PC-9 (cell line): Measurements from ENCODE around the gene CD80. TPM values are rescaled to one million over a fixed set of nuclear protein-coding genes. Genes with fewer than 3 reads are reported as not detected.

ENCODE experiments used
- BruUV-seq: library from RNA; stranded (reverse); fragments of 400-500 nt; replicated peaks from 2 replicates; lab custom pipeline; 2021; lab: Mats Ljungman, UMichigan
- CTCF ChIA-PET: fragments of 300-600 bp; sonication (Branson Sonifier 250); formaldehyde crosslinking; loops from one replicate; lab custom pipeline; 2022; ENCODE audit warnings: antibody characterized with exemption; lab: Charles Lee
- POLR2A ChIA-PET: fragments of 300-600 bp; sonication (Branson Sonifier 250); formaldehyde crosslinking; loops from one replicate; lab custom pipeline; 2022; ENCODE audit warnings: antibody characterized with exemption; ENCODE audit not compliant: unreplicated experiment; lab: Charles Lee
- DNase-seq, 2 experiments: peaks; one replicate each; pipeline versions ENCODE4 v3.0.0 to v3.0.0-alpha.2; 2015 to 2022; ENCODE audit warnings: mixed read lengths in 1 of 2
- H2AFZ ChIP-seq: fragments of 200-600 bp; sonication (generic); 2 replicates; pipeline ENCODE4 v1.8.1; 2017; ENCODE audit warnings: antibody characterized with exemption
- H3F3A ChIP-seq: fragments of 200-600 bp; sonication (generic); 2 replicates; pipeline ENCODE4 v1.8.1; 2017; ENCODE audit warnings: antibody characterized with exemption, mild to moderate bottlenecking, low read depth; ENCODE audit not compliant: insufficient read depth
- H3K27ac ChIP-seq: fragments of 200-600 bp; sonication (generic); 2 replicates; pipeline ENCODE4 v1.6.1; 2016; ENCODE audit warnings: mixed run types
- H3K27me3 ChIP-seq: fragments of 200-600 bp; sonication (generic); 2 replicates; pipeline ENCODE4 v1.6.1; 2016; ENCODE audit warnings: low read depth, mixed run types; ENCODE audit not compliant: insufficient read depth
- H3K36me3 ChIP-seq: fragments of 200-600 bp; sonication (generic); 2 replicates; pipeline ENCODE4 v1.6.1; 2016; ENCODE audit warnings: low read depth, mixed run types
- H3K4me1 ChIP-seq: fragments of 200-600 bp; sonication (generic); replicated peaks from 2 replicates; pipeline ENCODE4 v1.6.1; 2016; ENCODE audit warnings: mixed run types; ENCODE audit not compliant: insufficient read depth
- H3K4me2 ChIP-seq: fragments of 200-600 bp; sonication (generic); 2 replicates; pipeline ENCODE4 v1.6.1; 2017; ENCODE audit warnings: mixed run types
- H3K4me3 ChIP-seq: fragments of 200-600 bp; sonication (generic); 2 replicates; pipeline ENCODE4 v1.6.1; 2016; ENCODE audit warnings: mixed run types
- H3K79me2 ChIP-seq: fragments of 200-600 bp; sonication (generic); 2 replicates; pipeline ENCODE4 v1.6.1; 2017; ENCODE audit warnings: low read depth, mixed run types
- H3K9me2 ChIP-seq: fragments of 200-600 bp; sonication (generic); 2 replicates; pipeline ENCODE4 v1.8.1; 2017; ENCODE audit warnings: mild to moderate bottlenecking; ENCODE audit not compliant: insufficient read depth
- H3K9me3 ChIP-seq: fragments of 200-600 bp; sonication (generic); 2 replicates; pipeline ENCODE4 v1.8.1; 2016; ENCODE audit warnings: low read depth; ENCODE audit not compliant: insufficient read depth
- H4K20me1 ChIP-seq: fragments of 200-600 bp; sonication (generic); 2 replicates; pipeline ENCODE4 v1.8.1; 2017; ENCODE audit not compliant: insufficient read depth
- CTCF ChIP-seq: fragments of 200-600 bp; sonication (generic); conservative IDR thresholded peaks from 2 replicates; pipeline ENCODE4 v1.6.1; 2017; ENCODE audit warnings: mixed run types, antibody characterized with exemption, mild to moderate bottlenecking, moderate library complexity
- EZH2 ChIP-seq: fragments of 200-600 bp; sonication (generic); IDR thresholded peaks from 2 replicates; pipeline ENCODE4 v1.8.0; 2017; ENCODE audit warnings: antibody characterized with exemption, low read depth
- intact Hi-C: fragments of 100-400 bp; cut with micrococcal nuclease; formaldehyde crosslinking; loops from one replicate; pipeline ENCODE4 v1.10.0; 2022; ENCODE audit not compliant: unreplicated experiment
- total RNA-seq: library from RNA; stranded (reverse); gene quantifications from 2 replicates; pipeline ENCODE4 v1.2.3, GENCODE V29; 2021

The CD80 gene
- total RNA-seq, 1 experiment from 2014 or later = not detected

GRCh38 chr3:119599558-119600174 lies 40.3 kb upstream of the CD80 start:
- no peak overlapping the region for H3K4me2 ChIP-seq
- intact Hi-C loops = no loop called here
- no peaks in the 10 kb centered on the region for H3K9me2 ChIP-seq

GRCh38 chr3:119598410-119599098 lies 39.1 kb upstream of the CD80 start:
- no peaks in the 10 kb centered on the region for H4K20me1 ChIP-seq
- no TSS peak for BruUV-seq
- no peaks in the 10 kb centered on the region for H3F3A ChIP-seq
- H3K9me2 ChIP-seq = no peaks in the 10 kb centered on the region
- H2AFZ ChIP-seq = no peak overlapping the region
- H3K9me3 ChIP-seq = no peaks in the 10 kb centered on the region
- TF ChIP-seq EZH2 = no peak
- TF ChIP-seq CTCF = no peak
- no peaks in the 10 kb centered on the region for H3K79me2 ChIP-seq
- intact Hi-C loops = no loop called here
- CTCF ChIA-PET = no interaction called here
- no peaks in the 10 kb centered on the region for H3K36me3 ChIP-seq
- H3K4me1 ChIP-seq = no peaks in the 10 kb centered on the region
- no peak overlapping the region for H3K4me3 ChIP-seq
- peaks cover under 1% of the 10 kb centered on the region; the same call in 1 of the 2 replicates for H3K27me3 ChIP-seq
- POLR2A ChIA-PET = interaction anchor here (0.6 kb wide), 1 partner anchor 19 kb away, joined by 5 read pairs; no protein-coding TSS in a partner anchor
- DNase-seq = no peak
- H3K4me2 ChIP-seq = no peak overlapping the region
- H3K27ac ChIP-seq = no peak overlapping the region

More at GRCh38 chr3:119599558-119600174, 40.3 kb upstream of the CD80 start:
- TF ChIP-seq CTCF = no peak
- no peak for TF ChIP-seq EZH2
- ChIA-PET POLR2A (no interaction called here), CTCF (no interaction called here)
- no TSS peak for BruUV-seq
- H4K20me1 ChIP-seq = no peaks in the 10 kb centered on the region
- H3K4me3 ChIP-seq = no peak overlapping the region
- no peaks in the 10 kb centered on the region for H3K9me3 ChIP-seq
- H3K36me3 ChIP-seq = no peaks in the 10 kb centered on the region
- H3K27ac ChIP-seq = no peak overlapping the region
- no peaks in the 10 kb centered on the region for H3K4me1 ChIP-seq
- DNase-seq = no peak
- H2AFZ ChIP-seq = no peak overlapping the region
- no peaks in the 10 kb centered on the region for H3K79me2 ChIP-seq
- no peaks in the 10 kb centered on the region for H3F3A ChIP-seq
- H3K27me3 ChIP-seq = no peaks in the 10 kb centered on the region

- no peak within 1 kb of the TSS for H3K4me3 ChIP-seq
- no peaks in the 10 kb centered on the region for H4K20me1 ChIP-seq
- H3K4me2 ChIP-seq = no peak within 1 kb of the TSS
- peaks cover 3% of the 10 kb centered on the region; the same call in 1 of the 2 replicates for H3K27me3 ChIP-seq
- H2AFZ ChIP-seq = 0 out of 2 replicates have a peak within 1 kb of the TSS, but pooled peaks have one; percentile 31
- DNase-seq = no peak
- no TSS peak for BruUV-seq
- H3K79me2 ChIP-seq = no peaks in the 10 kb centered on the region
- H3K36me3 ChIP-seq = no peaks in the 10 kb centered on the region
- ChIA-PET CTCF (no interaction called here), POLR2A (no interaction called here)
- no peak within 1 kb of the TSS for H3K27ac ChIP-seq
- TF ChIP-seq CTCF = no peak
- TF ChIP-seq EZH2 = no peak
- H3F3A ChIP-seq = no peaks in the 10 kb centered on the region
- H3K9me2 ChIP-seq = no peaks in the 10 kb centered on the region
- H3K9me3 ChIP-seq = no peaks in the 10 kb centered on the region
- H3K4me1 ChIP-seq = no peaks in the 10 kb centered on the region
- intact Hi-C loops = no loop called here
Observed at GRCh38 chr3:119597548-119598288, 38.3 kb upstream of the CD80 start, which contains the start of gene PLA1A. TSS of gene PLA1A (plus strand) at chr3:119597885. CDS start at chr3:119597914, 29 bp downstream.
